ENCODE results near the gene ARPC2.

DNA sequence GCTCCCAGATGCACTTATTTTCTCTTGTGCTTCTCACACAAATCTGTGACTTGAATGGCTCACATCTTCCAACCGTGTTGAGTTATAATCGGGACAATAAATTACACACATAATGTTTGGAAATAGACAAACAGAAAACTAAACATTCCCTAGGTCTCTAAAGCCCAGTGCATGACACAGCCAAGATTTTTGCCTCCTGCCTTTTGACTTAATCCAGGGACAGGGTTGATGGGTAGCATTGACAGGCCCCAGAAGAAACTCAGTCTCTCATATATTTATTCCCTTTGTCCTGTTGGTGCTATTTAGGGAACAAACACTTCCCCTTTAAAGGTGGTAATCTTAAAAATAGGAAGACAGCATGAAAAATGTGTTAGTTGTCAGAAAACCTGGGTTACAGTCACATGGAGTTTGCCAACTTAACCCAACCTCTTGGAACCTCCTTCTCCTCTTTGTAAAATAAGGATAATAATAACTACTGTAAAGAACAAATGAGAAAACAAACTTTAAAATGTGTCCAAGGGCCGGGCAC lies 24.0 kb upstream of the ARPC2 start:
- no peak for TF ChIP-seq POLR2AphosphoS2 (IDR thresholded peaks at IDR 0.05; ENCODE audit: low read depth, low read length)
- no peak for TF ChIP-seq STAT5B (CRISPR knock-in tag; IDR thresholded peaks at IDR 0.05)
- no peak for TF ChIP-seq SALL1 (CRISPR knock-in tag; IDR thresholded peaks at IDR 0.05)
- TF ChIP-seq ZFAT (CRISPR knock-in tag; conservative IDR thresholded peaks at IDR 0.05), result no peak
- no peak for TF ChIP-seq NR2C2 (CRISPR knock-in tag; IDR thresholded peaks at IDR 0.05; ENCODE audit: borderline replicate concordance)
- TF ChIP-seq ZBTB25 (CRISPR knock-in tag; IDR thresholded peaks at IDR 0.05), result no peak
- no peak for TF ChIP-seq EZH2 (conservative IDR thresholded peaks at IDR 0.05; ENCODE audit: low read depth, low read length)
- no peak for TF ChIP-seq CTCF (CRISPR knock-in tag; IDR thresholded peaks at IDR 0.05)
- TF ChIP-seq ZNF274 (CRISPR knock-in tag; IDR thresholded peaks at IDR 0.05), result no peak
- TF ChIP-seq MXD3 (CRISPR knock-in tag; IDR thresholded peaks at IDR 0.05), result no peak
- TF ChIP-seq POLR2AphosphoS5 (IDR thresholded peaks at IDR 0.05; ENCODE audit: low read depth, low read length), result no peak
- no peak for TF ChIP-seq ATF7 (IDR thresholded peaks at IDR 0.05)
- TF ChIP-seq ATF7 (CRISPR knock-in tag; IDR thresholded peaks at IDR 0.05), result no peak
- no peak for TF ChIP-seq JUNB (CRISPR knock-in tag; IDR thresholded peaks at IDR 0.05; ENCODE audit: borderline replicate concordance)
